Karpas-422 (cell line): Measurements from ENCODE around the gene VN1R2. TPM values are rescaled to one million over a fixed set of nuclear protein-coding genes. Genes with fewer than 3 reads are reported as not detected.
A peak's percentile ranks its signal among the peaks of the same experiment; 100 is the strongest.
"Not testable (repeated sequence)": the region's sequence is repeated elsewhere in the genome, so short reads cannot be mapped to it uniquely, and the experiment has no call there.

Experiments used
- DNase-seq: peaks from one replicate; pipeline ENCODE4 v3.0.0-alpha.2; 2015
- H2AFZ ChIP-seq: fragments of 200-600 bp; sonication (generic); 2 replicates; pipeline ENCODE4 v1.6.1; 2014; ENCODE audit warnings: antibody characterized with exemption, low read length, mixed read lengths
- H3K27ac ChIP-seq: fragments of 200-600 bp; sonication (generic); 2 replicates; pipeline ENCODE4 v1.5.1; 2014; ENCODE audit warnings: mild to moderate bottlenecking, low read length, moderate library complexity
- H3K27me3 ChIP-seq: fragments of 200-600 bp; sonication (generic); 2 replicates; pipeline ENCODE4 v1.6.1; 2014; ENCODE audit warnings: low read length, mixed read lengths
- H3K36me3 ChIP-seq: fragments of 200-600 bp; sonication (generic); 2 replicates; pipeline ENCODE4 v1.6.1; 2014; ENCODE audit warnings: low read length, mixed read lengths; ENCODE audit not compliant: insufficient read depth
- H3K4me1 ChIP-seq: fragments of 200-600 bp; sonication (generic); 2 replicates; pipeline ENCODE4 v1.6.1; 2014; ENCODE audit warnings: mild to moderate bottlenecking, low read length, mixed read lengths
- H3K4me2 ChIP-seq: fragments of 200-600 bp; sonication (generic); 2 replicates; pipeline ENCODE4 v1.6.1; 2014; ENCODE audit warnings: low read length, low read depth, mild to moderate bottlenecking; ENCODE audit not compliant: poor library complexity, severe bottlenecking
- H3K4me3 ChIP-seq: fragments of 200-600 bp; sonication (generic); 2 replicates; pipeline ENCODE4 v1.5.1; 2014; ENCODE audit warnings: mild to moderate bottlenecking, antibody characterized with exemption, low read length, mixed read lengths
- H3K79me2 ChIP-seq: fragments of 200-600 bp; sonication (generic); 2 replicates; pipeline ENCODE4 v1.6.1; 2014; ENCODE audit warnings: mild to moderate bottlenecking, low read length, mixed read lengths
- H3K9ac ChIP-seq: fragments of 200-600 bp; sonication (generic); 2 replicates; pipeline ENCODE4 v1.6.0; 2014; ENCODE audit warnings: low read length
- H3K9me2 ChIP-seq: fragments of 200-600 bp; sonication (generic), shearing (Covaris generic); replicated peaks from 2 replicates; pipeline ENCODE4 v1.6.0; 2014; ENCODE audit warnings: mild to moderate bottlenecking, low read length, moderate library complexity; ENCODE audit not compliant: insufficient read depth
- H3K9me3 ChIP-seq: fragments of 300-700, 200-600 bp; sonication (generic); 2 replicates; pipeline ENCODE4 v1.6.1; 2014; ENCODE audit warnings: low read length, mixed read lengths
- H4K20me1 ChIP-seq: fragments of 200-600 bp; sonication (generic); 2 replicates; pipeline ENCODE4 v1.6.1; 2014; ENCODE audit warnings: mild to moderate bottlenecking, antibody characterized with exemption, low read length, low read depth; ENCODE audit not compliant: insufficient read depth
- total RNA-seq: library from RNA; depleted of rRNA; stranded (reverse); fragments of >200 nt; shearing (Covaris generic); gene quantifications from 2 replicates; pipeline ENCODE4 v1.2.3, GENCODE V29; 2014; ENCODE audit warnings: low replicate concordance

VN1R2 gene
- total RNA-seq, 1 experiment from 2014 or later, result not detected

DNA sequence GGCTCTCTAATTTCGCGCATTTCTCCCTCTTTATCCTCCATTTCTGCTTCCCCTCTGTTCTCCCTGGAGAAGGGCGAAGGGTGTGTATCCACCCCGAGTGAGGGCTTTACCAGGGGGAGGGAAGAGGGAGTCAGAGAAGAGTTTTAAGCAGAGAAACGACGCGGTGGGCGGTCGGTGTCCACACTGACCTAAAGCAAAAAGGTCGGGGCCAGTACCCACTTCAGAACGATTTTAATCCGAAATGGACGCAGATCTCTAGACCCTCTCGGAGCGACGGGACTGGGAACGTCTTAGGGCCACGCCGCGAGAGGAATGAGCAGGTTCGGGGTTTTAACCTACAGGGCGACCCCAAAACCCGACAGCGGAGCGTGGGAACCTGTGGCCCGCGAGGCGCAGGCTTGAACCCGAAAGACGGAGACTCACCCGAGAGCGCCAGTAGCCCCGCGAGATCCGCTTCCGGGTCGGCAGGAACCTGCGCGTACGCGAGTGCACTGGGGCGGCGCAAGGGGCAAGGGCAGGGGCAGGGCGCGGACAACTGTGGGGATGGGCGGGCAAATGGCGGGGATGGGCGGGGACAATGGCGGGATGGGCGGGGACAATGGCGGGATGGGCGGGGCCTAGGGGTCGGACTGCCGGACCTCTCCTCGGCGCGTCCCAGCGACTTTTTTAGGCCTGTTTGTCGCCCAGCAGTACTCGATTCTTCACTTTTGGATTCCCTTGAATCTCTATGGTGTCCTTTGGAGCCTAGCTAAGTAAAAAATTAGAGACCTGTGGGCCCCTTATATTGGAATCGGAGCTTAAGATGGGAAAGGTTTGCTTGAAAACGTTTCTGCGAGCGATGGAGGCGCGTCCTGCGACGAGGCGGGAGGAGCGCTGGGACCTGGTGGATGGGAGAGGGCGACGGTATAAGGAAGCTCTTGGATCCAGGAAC, 3.4 kb upstream of the VN1R2 start, which contains the start of gene ZNF677:
TSS of gene ZNF677 (minus strand) at position 463 of the 931 bp plus-strand sequence. CDS start 3,323 bp downstream, outside the sequence.
- DNase-seq, result no peak
- H2AFZ ChIP-seq, result no peak within 1 kb of the TSS

DNA sequence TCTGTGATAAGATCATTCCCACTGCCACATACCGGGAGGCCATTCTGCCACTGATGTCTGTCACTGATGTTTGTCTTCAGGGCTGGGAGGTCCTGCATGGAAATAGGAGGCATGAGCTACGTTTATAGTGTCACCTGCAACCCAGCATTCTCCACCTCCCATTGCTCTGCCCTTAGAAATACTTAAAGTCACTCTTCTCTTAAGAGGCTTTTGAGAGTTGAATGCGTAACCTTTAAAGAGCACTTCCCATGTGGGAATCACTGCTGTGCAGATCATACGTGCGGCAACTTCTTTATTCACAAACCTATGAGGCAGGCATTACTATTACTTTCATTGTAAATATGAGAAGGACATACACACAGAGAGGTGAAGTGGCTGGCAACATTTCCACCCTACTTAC, 9.5 kb downstream of the VN1R2 start, which contains the start of gene VN1R4:
TSS of gene VN1R4 (minus strand) at position 101 of the 400 bp plus-strand sequence. CDS start at position 43, 58 bp downstream.
- H3K9me2 ChIP-seq, DNase-seq, H3K9ac ChIP-seq, H4K20me1 ChIP-seq, H3K4me2 ChIP-seq, H3K79me2 ChIP-seq, H3K9me3 ChIP-seq, H2AFZ ChIP-seq, H3K36me3 ChIP-seq, H3K4me3 ChIP-seq, H3K4me1 ChIP-seq, H3K27ac ChIP-seq: not testable (repeated sequence)
- H3K27me3 ChIP-seq, result peaks cover 10% of the 10 kb centered on the region; the same call in 1 of the 2 replicates

More for the DNA sequence above, 3.4 kb upstream of the VN1R2 start, which contains the start of gene ZNF677:
- H3K4me2 ChIP-seq, result no peak within 1 kb of the TSS
- no peaks in the 10 kb centered on the region for H3K36me3 ChIP-seq
- no peaks in the 10 kb centered on the region for H3K4me1 ChIP-seq
- H3K27ac ChIP-seq, result no peak within 1 kb of the TSS
- H3K9me3 ChIP-seq, result peaks cover 12% of the 10 kb centered on the region
- no peaks in the 10 kb centered on the region for H3K9me2 ChIP-seq
- H3K4me3 ChIP-seq, result no peak within 1 kb of the TSS
- H3K27me3 ChIP-seq, result no peaks in the 10 kb centered on the region
- no peaks in the 10 kb centered on the region for H3K79me2 ChIP-seq
- no peak within 1 kb of the TSS for H3K9ac ChIP-seq
- H4K20me1 ChIP-seq, result no peaks in the 10 kb centered on the region

DNA sequence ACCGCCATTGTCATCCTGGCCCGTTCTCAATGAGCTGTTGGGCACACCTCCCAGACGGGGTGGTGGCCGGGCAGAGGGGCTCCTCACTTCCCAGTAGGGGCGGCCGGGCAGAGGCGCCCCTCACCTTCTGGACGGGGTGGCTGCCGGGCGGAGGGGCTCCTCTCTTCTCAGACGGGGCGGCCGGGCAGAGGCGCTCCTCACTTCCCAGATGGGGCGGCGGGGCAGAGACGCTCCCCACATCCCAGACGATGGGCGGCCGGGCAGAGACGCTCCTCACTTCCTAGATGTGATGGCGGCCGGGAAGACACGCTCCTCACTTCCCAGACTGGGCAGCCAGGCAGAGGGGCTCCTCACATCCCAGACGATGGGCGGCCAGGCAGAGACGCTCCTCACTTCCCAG, 11.8 kb downstream of the VN1R2 start:
- H4K20me1 ChIP-seq, H3K9me2 ChIP-seq, H3K9ac ChIP-seq, H3K4me3 ChIP-seq, H3K36me3 ChIP-seq, H2AFZ ChIP-seq, H3K9me3 ChIP-seq, H3K27ac ChIP-seq, H3K4me1 ChIP-seq, H3K27me3 ChIP-seq, H3K4me2 ChIP-seq, H3K79me2 ChIP-seq, DNase-seq: not testable (repeated sequence)

DNA sequence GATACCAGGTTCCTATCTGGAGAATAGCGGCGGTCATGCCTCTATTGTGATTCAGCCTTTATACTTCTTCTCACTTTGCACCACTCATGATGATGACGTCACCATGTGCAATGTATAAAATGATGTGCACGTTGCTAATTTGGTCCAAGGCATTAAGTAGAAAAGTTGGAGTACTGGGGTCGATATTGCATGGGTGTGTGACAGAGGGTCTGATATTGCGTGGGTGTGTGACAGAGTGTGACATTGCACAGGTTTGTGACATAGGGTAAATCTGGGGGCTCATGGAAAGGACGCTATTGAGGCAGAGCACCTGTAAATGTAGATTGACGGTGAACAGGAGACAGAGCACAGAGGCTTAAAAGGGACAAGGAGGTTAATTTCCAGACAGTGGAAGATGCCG, 14.0 kb downstream of the VN1R2 start:
- Histone ChIP-seq H3K9me3 (no peaks in the 10 kb centered on the region), H3K4me3 (no peak overlapping the region), H3K9ac (no peak overlapping the region), H3K4me1 (no peaks in the 10 kb centered on the region), H3K27ac (no peak overlapping the region), H3K9me2 (no peaks in the 10 kb centered on the region), H2AFZ (no peak overlapping the region), H3K4me2 (no peak overlapping the region), H3K79me2 (no peaks in the 10 kb centered on the region), H3K27me3 (no peaks in the 10 kb centered on the region), H3K36me3 (no peaks in the 10 kb centered on the region), H4K20me1 (no peaks in the 10 kb centered on the region)
- DNase-seq, result no peak

DNA sequence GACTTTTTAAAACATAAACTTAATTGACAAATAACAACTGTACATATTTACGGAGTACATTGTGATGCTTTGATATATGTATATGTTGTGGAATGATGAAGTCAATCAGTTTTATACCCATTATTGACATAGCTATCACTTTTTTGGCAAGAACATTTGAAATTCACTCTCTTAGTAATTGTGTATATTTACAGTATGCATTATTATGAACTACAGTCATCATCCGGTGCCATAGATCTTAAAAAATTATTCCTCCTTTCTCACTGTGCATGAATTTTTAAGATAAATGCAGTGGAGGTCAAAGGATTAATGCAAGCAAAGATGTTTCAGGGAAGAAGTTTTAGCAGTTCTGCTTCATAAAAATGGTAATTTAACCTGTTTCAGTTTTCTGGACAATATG, 17.4 kb downstream of the VN1R2 start:
- H3K9ac ChIP-seq, result no peak overlapping the region
- H3K4me2 ChIP-seq, result no peak overlapping the region
- H4K20me1 ChIP-seq, result no peaks in the 10 kb centered on the region
- H3K9me3 ChIP-seq, result no peaks in the 10 kb centered on the region
- no peaks in the 10 kb centered on the region for H3K27me3 ChIP-seq
- no peak overlapping the region for H3K27ac ChIP-seq
- no peak for DNase-seq
- no peaks in the 10 kb centered on the region for H3K9me2 ChIP-seq
- H2AFZ ChIP-seq, result no peak overlapping the region
- H3K4me1 ChIP-seq, result no peaks in the 10 kb centered on the region
- no peaks in the 10 kb centered on the region for H3K79me2 ChIP-seq
- H3K36me3 ChIP-seq, result no peaks in the 10 kb centered on the region
- H3K4me3 ChIP-seq, result no peak overlapping the region

DNA sequence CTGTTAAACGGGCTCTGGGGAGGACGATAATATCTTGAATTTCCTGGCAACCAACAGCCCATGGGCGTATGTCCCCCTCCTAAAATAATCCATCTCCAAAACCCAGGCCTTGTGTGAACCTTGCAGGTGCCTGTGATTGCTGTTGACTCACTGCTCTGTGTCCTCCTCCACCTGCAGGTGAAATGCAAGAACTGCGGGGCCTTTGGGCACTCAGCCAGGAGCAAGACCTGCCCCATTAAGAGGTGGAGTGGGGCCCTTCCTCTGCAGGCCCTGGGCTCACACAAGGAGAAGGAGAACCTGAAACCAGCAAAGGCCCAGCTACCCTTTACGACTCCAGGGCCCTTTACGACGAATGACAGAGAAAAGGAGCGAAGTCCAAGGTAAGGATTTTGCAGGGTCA, 23.9 kb downstream of the VN1R2 start:
- not testable (repeated sequence) for H3K4me3 ChIP-seq, H3K9me2 ChIP-seq, H3K9me3 ChIP-seq, H3K4me1 ChIP-seq, H3K27me3 ChIP-seq, H3K4me2 ChIP-seq, H3K27ac ChIP-seq, H2AFZ ChIP-seq, H3K9ac ChIP-seq, H3K36me3 ChIP-seq, H3K79me2 ChIP-seq, H4K20me1 ChIP-seq
- peak; percentile 53 for DNase-seq

DNA sequence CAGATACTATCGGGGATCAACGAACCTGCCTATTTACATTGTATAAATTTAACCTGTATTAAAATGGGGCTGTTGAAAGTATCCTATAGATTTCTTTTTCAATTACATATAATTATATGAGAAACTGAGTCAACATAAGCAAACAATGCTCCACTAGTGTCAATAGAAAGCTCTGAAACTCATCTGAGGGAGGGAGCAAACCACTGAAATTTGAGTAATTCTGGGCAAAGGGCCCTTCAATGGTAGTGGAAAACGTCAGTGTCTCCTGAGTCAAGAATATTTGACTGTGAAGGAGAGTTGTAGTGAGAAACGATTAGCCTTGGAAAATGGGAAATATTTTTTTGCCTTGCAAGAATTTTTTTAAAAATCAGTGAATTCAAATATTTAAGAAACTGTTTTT, 27.0 kb downstream of the VN1R2 start:
- Histone ChIP-seq H3K9me2 (no peaks in the 10 kb centered on the region), H2AFZ (no peak overlapping the region), H3K36me3 (no peaks in the 10 kb centered on the region), H3K4me2 (no peak overlapping the region), H3K27me3 (no peaks in the 10 kb centered on the region), H3K9ac (no peak overlapping the region), H4K20me1 (no peaks in the 10 kb centered on the region), H3K79me2 (no peaks in the 10 kb centered on the region), H3K4me3 (no peak overlapping the region), H3K9me3 (no peaks in the 10 kb centered on the region), H3K4me1 (no peaks in the 10 kb centered on the region), H3K27ac (no peak overlapping the region)
- no peak for DNase-seq

DNA sequence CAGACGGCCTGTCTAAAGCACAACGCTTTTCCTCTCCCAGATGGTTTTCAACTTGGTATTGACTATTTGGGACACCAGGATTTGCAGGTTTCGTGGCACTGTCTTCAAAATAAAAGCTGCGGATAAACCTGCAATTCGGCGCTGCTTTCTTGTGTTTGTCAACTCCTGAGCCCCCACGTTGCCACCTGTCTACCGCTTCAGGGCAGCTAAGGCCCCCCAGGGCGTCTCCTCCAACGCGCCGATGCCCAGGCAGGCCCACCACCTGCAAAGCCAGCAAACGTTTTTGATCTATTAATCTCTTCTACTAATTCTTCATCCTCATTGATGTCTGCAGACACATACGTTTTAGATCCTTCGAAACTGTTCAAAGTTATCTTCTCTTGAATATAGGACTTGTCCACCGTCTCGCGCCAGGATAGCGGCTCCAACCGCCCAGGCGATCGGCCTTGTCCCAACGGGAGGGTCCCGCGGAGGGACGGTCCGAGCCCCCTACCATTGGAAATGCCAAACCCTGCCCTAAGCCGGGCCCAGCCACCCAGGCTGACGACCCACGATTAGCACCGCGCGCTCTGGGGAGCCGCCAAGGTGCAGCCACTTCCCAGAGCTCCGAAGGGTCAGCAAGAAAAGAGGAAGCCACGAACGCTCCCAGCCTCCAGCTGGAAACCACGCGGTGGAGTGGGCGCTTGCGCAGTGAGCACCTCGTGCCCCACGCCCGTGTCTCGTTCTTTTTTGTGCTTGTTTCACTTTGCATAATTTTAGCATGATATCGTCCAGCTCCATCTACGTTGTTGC, 32.9 kb downstream of the VN1R2 start:
- Histone ChIP-seq H3K4me3 (no peak overlapping the region), H3K27me3 (no peaks in the 10 kb centered on the region), H3K4me2 (no peak overlapping the region), H3K27ac (no peak overlapping the region), H3K4me1 (no peaks in the 10 kb centered on the region), H3K9ac (no peak overlapping the region), H4K20me1 (no peaks in the 10 kb centered on the region), H3K36me3 (0 out of 2 replicates have a peak, but pooled peaks cover under 1% of the 10 kb centered on the region), H3K79me2 (no peaks in the 10 kb centered on the region), H2AFZ (no peak overlapping the region), H3K9me3 (peaks cover 23% of the 10 kb centered on the region), H3K9me2 (no peaks in the 10 kb centered on the region)
- DNase-seq, result no peak
